Sigmoid colon (tissue), 4 donors: ENCODE results near the gene VPS8.

Experiments
- EP300 ChIP-seq, 4 donors: sonication (generic); formaldehyde crosslinking; IDR thresholded peaks; one replicate each; pipeline ENCODE4 v1.6.1; 2017; ENCODE audit warnings: antibody characterized with exemption in 4 of 4
- POLR2A ChIP-seq, 2 donors: fragments of 450-650 bp; IDR thresholded peaks; one replicate each; pipeline ENCODE4 v1.6.1; 2016; ENCODE audit warnings: antibody characterized with exemption in 2 of 2, mild to moderate bottlenecking in 2 of 2, moderate library complexity in 2 of 2
- TF ChIP-seq, protein P1 (sequence below), 4 experiments: fragments of 450-650 bp in 3 of 4; fragments of 200-600 bp in 1 of 4; IDR thresholded peaks; one replicate each; pipeline ENCODE4 v1.5.1; 2016 to 2019; ENCODE audit warnings: antibody characterized with exemption in 4 of 4, mild to moderate bottlenecking in 3 of 4, moderate library complexity in 2 of 4

DNA sequence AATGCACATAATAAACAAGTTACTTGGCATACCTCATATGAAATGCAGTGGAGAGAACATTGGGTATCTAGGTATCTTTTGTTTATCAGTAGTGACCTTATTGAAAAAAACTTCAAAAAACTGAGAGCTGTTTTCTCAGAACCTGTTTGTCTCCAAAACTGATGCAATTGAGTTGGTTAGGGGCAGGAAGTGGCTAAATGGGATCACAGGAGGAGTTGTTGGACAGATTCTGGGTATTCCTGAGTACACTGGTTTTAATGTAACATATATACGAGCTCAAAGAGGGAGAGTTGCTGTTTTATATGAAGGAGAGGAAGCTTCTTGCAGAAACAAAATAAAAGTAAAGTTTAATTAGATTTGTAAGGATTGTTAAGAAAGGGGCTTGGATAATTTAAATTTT, 181.4 kb downstream of the VPS8 start:
- TF ChIP-seq, protein P1, sequence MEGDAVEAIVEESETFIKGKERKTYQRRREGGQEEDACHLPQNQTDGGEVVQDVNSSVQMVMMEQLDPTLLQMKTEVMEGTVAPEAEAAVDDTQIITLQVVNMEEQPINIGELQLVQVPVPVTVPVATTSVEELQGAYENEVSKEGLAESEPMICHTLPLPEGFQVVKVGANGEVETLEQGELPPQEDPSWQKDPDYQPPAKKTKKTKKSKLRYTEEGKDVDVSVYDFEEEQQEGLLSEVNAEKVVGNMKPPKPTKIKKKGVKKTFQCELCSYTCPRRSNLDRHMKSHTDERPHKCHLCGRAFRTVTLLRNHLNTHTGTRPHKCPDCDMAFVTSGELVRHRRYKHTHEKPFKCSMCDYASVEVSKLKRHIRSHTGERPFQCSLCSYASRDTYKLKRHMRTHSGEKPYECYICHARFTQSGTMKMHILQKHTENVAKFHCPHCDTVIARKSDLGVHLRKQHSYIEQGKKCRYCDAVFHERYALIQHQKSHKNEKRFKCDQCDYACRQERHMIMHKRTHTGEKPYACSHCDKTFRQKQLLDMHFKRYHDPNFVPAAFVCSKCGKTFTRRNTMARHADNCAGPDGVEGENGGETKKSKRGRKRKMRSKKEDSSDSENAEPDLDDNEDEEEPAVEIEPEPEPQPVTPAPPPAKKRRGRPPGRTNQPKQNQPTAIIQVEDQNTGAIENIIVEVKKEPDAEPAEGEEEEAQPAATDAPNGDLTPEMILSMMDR (IDR thresholded peaks at IDR 0.05) = no peak
- TF ChIP-seq POLR2A (IDR thresholded peaks at IDR 0.05) (no peak), EP300 (IDR thresholded peaks at IDR 0.05) (no peak)
